IMR-90 (cell line): ENCODE results near the gene UBR4. TPM values are rescaled to one million over a fixed set of nuclear protein-coding genes. Genes with fewer than 3 reads are reported as not detected.
A peak's percentile ranks its signal among the peaks of the same experiment; 100 is the strongest.

ENCODE experiments used
- ATAC-seq: fragments of 200-7000 bp; cut with Tn5 transposase; 2 replicates; pipeline ENCODE4 v1.9.1; 2020; ENCODE audit warnings: low read depth, mild to moderate bottlenecking, moderate library complexity
- BruUV-seq: library from RNA; stranded (reverse); fragments of 400-500 nt; replicated peaks from 2 replicates; lab custom pipeline; 2021; lab: Mats Ljungman, UMichigan
- CTCF ChIA-PET: fragments of 300-600 bp; formaldehyde crosslinking; extraction: SDS; loops from one replicate; lab custom pipeline; 2021; ENCODE audit warnings: antibody characterized with exemption; lab: Yijun Ruan, JAX
- POLR2A ChIA-PET: fragments of 300-600 bp; sonication (Branson Sonifier 250); formaldehyde crosslinking; loops from one replicate; lab custom pipeline; 2022; ENCODE audit warnings: antibody characterized with exemption; ENCODE audit not compliant: unreplicated experiment; lab: Charles Lee
- DNase-seq: peaks from one replicate; pipeline ENCODE4 v3.0.0; 2013
- H2AFZ ChIP-seq: replicated peaks from 2 replicates; pipeline ENCODE3; 2013; ENCODE audit warnings: low read length, mild to moderate bottlenecking; ENCODE audit not compliant: poor library complexity
- H2AK5ac ChIP-seq: 2 replicates; pipeline ENCODE4 v1.6.1; 2013; ENCODE audit warnings: low read depth, low read length, inconsistent platforms
- H2AK9ac ChIP-seq: replicated peaks from 2 replicates; pipeline ENCODE3; 2013; ENCODE audit warnings: mild to moderate bottlenecking, low read depth, low read length, moderate library complexity; ENCODE audit not compliant: poor library complexity
- H2BK120ac ChIP-seq: 2 replicates; pipeline ENCODE4 v1.6.1; 2013; ENCODE audit warnings: low read depth, low read length, inconsistent platforms
- H2BK15ac ChIP-seq: 3 replicates; pipeline ENCODE4 v1.6.1; 2013; ENCODE audit warnings: low read depth, low read length, inconsistent platforms
- H2BK20ac ChIP-seq: 2 replicates; pipeline ENCODE4 v1.6.1; 2013; ENCODE audit warnings: low read depth, mild to moderate bottlenecking, inconsistent platforms, low read length, moderate library complexity
- H2BK5ac ChIP-seq: 2 replicates; pipeline ENCODE4 v1.6.1; 2013; ENCODE audit warnings: mild to moderate bottlenecking, low read depth, low read length, inconsistent platforms; ENCODE audit not compliant: poor library complexity, severe bottlenecking
- H3K14ac ChIP-seq: replicated peaks from 2 replicates; pipeline ENCODE4 v1.6.1; 2013; ENCODE audit warnings: low read depth, low read length, inconsistent platforms
- H3K18ac ChIP-seq: 2 replicates; pipeline ENCODE4 v1.6.1; 2013; ENCODE audit warnings: low read depth, low read length, control low read depth
- H3K23ac ChIP-seq: 2 replicates; pipeline ENCODE4 v1.6.1; 2013; ENCODE audit warnings: low read depth, low read length, inconsistent platforms
- H3K27ac ChIP-seq: 2 replicates; pipeline ENCODE4 v1.5.1; 2013; ENCODE audit warnings: mild to moderate bottlenecking, control low read depth, low read length; ENCODE audit not compliant: insufficient read depth
- H3K27me3 ChIP-seq: 2 replicates; pipeline ENCODE4 v1.6.1; 2013; ENCODE audit warnings: low read length; ENCODE audit not compliant: control insufficient read depth, insufficient read depth
- H3K36me3 ChIP-seq: 2 replicates; pipeline ENCODE4 v1.6.1; 2013; ENCODE audit warnings: low read length, mixed read lengths; ENCODE audit not compliant: control insufficient read depth, insufficient read depth
- H3K4ac ChIP-seq: 2 replicates; pipeline ENCODE4 v1.6.1; 2013; ENCODE audit warnings: low read depth, low read length, inconsistent platforms
- H3K4me1 ChIP-seq: 2 replicates; pipeline ENCODE4 v1.6.1; 2013; ENCODE audit warnings: low read length, mixed read lengths; ENCODE audit not compliant: control insufficient read depth, insufficient read depth
- H3K4me2 ChIP-seq: 2 replicates; pipeline ENCODE4 v1.6.1; 2013; ENCODE audit warnings: low read depth, mild to moderate bottlenecking, control low read depth, low read length, moderate library complexity
- H3K4me3 ChIP-seq: 2 replicates; pipeline ENCODE4 v1.5.1; 2013; ENCODE audit warnings: low read depth, mild to moderate bottlenecking, control low read depth, low read length, moderate library complexity; ENCODE audit not compliant: insufficient read depth
- H3K56ac ChIP-seq: 2 replicates; pipeline ENCODE4 v1.6.1; 2013; ENCODE audit warnings: low read length, inconsistent platforms; ENCODE audit not compliant: insufficient read depth; ENCODE audit errors: extremely low read depth
- H3K79me1 ChIP-seq, 2 experiments: 2 replicates each; pipeline ENCODE4 v1.6.1; 2013; ENCODE audit warnings: low read length in 2 of 2, inconsistent platforms in 1 of 2, low read depth in 1 of 2
- H3K9ac ChIP-seq: 2 replicates; pipeline ENCODE4 v1.6.1; 2013; ENCODE audit warnings: low read depth, low read length, control low read depth
- H3K9me1 ChIP-seq: 2 replicates; pipeline ENCODE4 v1.6.1; 2013; ENCODE audit warnings: low read length, inconsistent platforms; ENCODE audit not compliant: insufficient read depth
- H3K9me3 ChIP-seq: 2 replicates; pipeline ENCODE4 v1.6.1; 2013; ENCODE audit warnings: low read length; ENCODE audit not compliant: control insufficient read depth, insufficient read depth
- H4K20me1 ChIP-seq: 2 replicates; pipeline ENCODE4 v1.6.1; 2013; ENCODE audit warnings: low read length, inconsistent platforms; ENCODE audit not compliant: insufficient read depth
- H4K5ac ChIP-seq: 2 replicates; pipeline ENCODE4 v1.6.1; 2013; ENCODE audit warnings: mild to moderate bottlenecking, low read depth, low read length, control low read depth
- H4K8ac ChIP-seq, 2 experiments: 2 replicates each; pipeline ENCODE4 v1.6.1; 2013; ENCODE audit warnings: low read depth in 2 of 2, low read length in 2 of 2, control low read depth in 1 of 2, inconsistent platforms in 1 of 2
- H4K91ac ChIP-seq: 2 replicates; pipeline ENCODE4 v1.6.1; 2013; ENCODE audit warnings: low read depth, low read length, inconsistent platforms; ENCODE audit not compliant: insufficient read depth
- BHLHE40 ChIP-seq: fragments of 150-350 bp; IDR thresholded peaks from 2 replicates; pipeline ENCODE4 v1.6.1; 2016; ENCODE audit warnings: mild to moderate bottlenecking, low read depth, low read length
- CEBPB ChIP-seq: IDR thresholded peaks from 2 replicates; pipeline ENCODE4 v1.6.1; 2012; ENCODE audit warnings: low read depth, low read length, improper control_type of control experiment
- CHD1 ChIP-seq: IDR thresholded peaks from 2 replicates; pipeline ENCODE4 v1.6.1; 2012; ENCODE audit warnings: low read depth, low read length, improper control_type of control experiment
- CTCF ChIP-seq: conservative IDR thresholded peaks from 2 replicates; pipeline ENCODE4 v1.5.1; 2012; ENCODE audit warnings: mild to moderate bottlenecking, low read depth, low read length, improper control_type of control experiment
- ELK1 ChIP-seq: fragments of 150-350 bp; IDR thresholded peaks from 2 replicates; pipeline ENCODE4 v1.6.1; 2016; ENCODE audit warnings: low read depth, mild to moderate bottlenecking, low read length, moderate library complexity, borderline replicate concordance
- FOS ChIP-seq: fragments of 150-350 bp; IDR thresholded peaks from 2 replicates; pipeline ENCODE4 v1.6.1; 2016; ENCODE audit warnings: low read depth, low read length
- MAFK ChIP-seq: IDR thresholded peaks from 2 replicates; pipeline ENCODE4 v1.6.1; 2012; ENCODE audit warnings: low read depth, low read length, improper control_type of control experiment
- MXI1 ChIP-seq: IDR thresholded peaks from 2 replicates; pipeline ENCODE4 v1.6.1; 2012; ENCODE audit warnings: low read depth, mild to moderate bottlenecking, low read length, moderate library complexity, borderline replicate concordance
- NFE2L2 ChIP-seq: fragments of 150-350 bp; IDR thresholded peaks from 2 replicates; pipeline ENCODE4 v1.6.1; 2016; ENCODE audit warnings: low read depth, mild to moderate bottlenecking, low read length
- RAD21 ChIP-seq: IDR thresholded peaks from 2 replicates; pipeline ENCODE4 v1.6.1; 2012; ENCODE audit warnings: low read length, improper control_type of control experiment
- RCOR1 ChIP-seq: IDR thresholded peaks from 2 replicates; pipeline ENCODE4 v1.6.1; 2012; ENCODE audit warnings: mild to moderate bottlenecking, low read length, improper control_type of control experiment; ENCODE audit not compliant: insufficient replicate concordance
- RFX5 ChIP-seq: IDR thresholded peaks from 2 replicates; pipeline ENCODE4 v1.8.0; 2012; ENCODE audit warnings: low read depth, mild to moderate bottlenecking, low read length, moderate library complexity
- SMC3 ChIP-seq: fragments of 150-350 bp; IDR thresholded peaks from 2 replicates; pipeline ENCODE4 v1.6.1; 2016; ENCODE audit warnings: low read depth, mild to moderate bottlenecking, antibody characterized with exemption, low read length, moderate library complexity
- WGBS, 2 experiments: methylation state at CpG; one replicate each; pipeline versions ENCODE4 v1.1.5 to v1.1.7; 2013; ENCODE audit warnings: missing lambda C conversion rate in 2 of 2; ENCODE audit not compliant: insufficient read length in 1 of 2; ENCODE audit errors: extremely low coverage in 2 of 2; 5-methylcytosine and 5-hydroxymethylcytosine counted together
- dilution Hi-C: fragments of 300-500 bp; cut with HindIII; formaldehyde crosslinking; loops from one replicate; pipeline ENCODE4 v1.14.3; 2018; ENCODE audit warnings: low sequenced_read_pairs; ENCODE audit not compliant: unreplicated experiment
- in situ Hi-C: fragments of 300-500 bp; cut with MboI; formaldehyde crosslinking; loops from 3 replicates; pipeline ENCODE4 v1.14.3; 2019; ENCODE audit warnings: low sequenced_read_pairs, inconsistent platforms, mixed read lengths
- intact Hi-C: fragments of 100-400 bp; cut with micrococcal nuclease; formaldehyde crosslinking; loops from 2 replicates; pipeline ENCODE4 v1.10.0; 2022
- polyA plus RNA-seq, 3 experiments: library from polyadenylated mRNA; depleted of rRNA; stranded (reverse); fragments of >200 nt; gene quantifications; 2 replicates each; pipeline ENCODE4 v1.2.3, GENCODE V29; 2012; ENCODE audit warnings: low replicate concordance in 1 of 3
- total RNA-seq: library from RNA; depleted of rRNA; stranded (reverse); fragments of >200 nt; gene quantifications from 2 replicates; pipeline ENCODE4 v1.2.3, GENCODE V29; 2012
- TF ChIP-seq, protein P1 (sequence below): fragments of 150-350 bp; IDR thresholded peaks from 2 replicates; pipeline ENCODE4 v1.6.1; 2017; ENCODE audit warnings: mild to moderate bottlenecking, antibody characterized with exemption, low read length, low read depth

UBR4 gene
- total and polyA plus RNA-seq, 2 of the 4 experiments (the other 2 are of a cell fraction) = 87.8 to 121 TPM

DNA sequence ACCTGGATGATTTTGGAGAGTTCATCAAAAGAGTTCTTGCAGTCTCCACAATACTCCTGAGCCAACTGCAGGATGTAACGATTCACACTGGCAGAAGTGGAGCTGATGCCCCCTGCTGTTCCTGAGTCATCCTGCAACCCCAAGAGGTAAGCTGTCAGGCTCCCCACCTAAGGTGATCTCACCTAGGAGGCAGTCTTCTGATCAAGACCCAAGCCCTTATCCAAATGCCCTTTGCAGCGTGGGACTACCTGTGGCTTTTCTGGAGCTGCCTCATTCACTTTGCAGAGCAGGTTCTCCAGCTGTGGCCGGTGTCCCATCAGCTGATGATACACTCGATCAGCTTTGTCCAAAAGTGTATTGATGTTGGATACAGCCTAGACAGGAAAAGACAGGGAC, 96.4 kb downstream of the UBR4 start:
- in situ Hi-C loops = no loop called here
- DNase-seq = peak; percentile 18
- no peak overlapping the region for H4K5ac ChIP-seq

More for the DNA sequence above, 96.4 kb downstream of the UBR4 start:
- Histone ChIP-seq H3K56ac (no peak overlapping the region), H2AK5ac (no peak overlapping the region), H3K23ac (no peak overlapping the region), H3K14ac (no peak overlapping the region), H3K79me1 (peaks cover 13 to 19% of the 10 kb centered on the region in 2 experiments; a peak in 3 of 4 replicates), H2AK9ac (no peak overlapping the region), H3K4ac (no peak overlapping the region), H4K20me1 (peaks cover 3% of the 10 kb centered on the region), H3K9ac (no peak overlapping the region), H2BK5ac (no peak overlapping the region), H3K18ac (no peak overlapping the region), H3K4me3 (no peak overlapping the region), H3K27ac (no peak overlapping the region), H4K8ac (no peak overlapping the region), H4K91ac (no peak overlapping the region), H3K36me3 (peaks cover 90% of the 10 kb centered on the region), H2BK15ac (no peak overlapping the region), H3K9me3 (no peaks in the 10 kb centered on the region), H2BK20ac (no peak overlapping the region), H3K4me1 (no peaks in the 10 kb centered on the region), H3K9me1 (no peaks in the 10 kb centered on the region), H3K4me2 (no peak overlapping the region), H2BK120ac (no peak overlapping the region), H3K27me3 (no peaks in the 10 kb centered on the region), H2AFZ (no peak overlapping the region)
- POLR2A ChIA-PET = interaction anchor here (0.7 kb wide), 1 partner anchor 21 kb away, joined by 3 read pairs; no protein-coding TSS in a partner anchor
- dilution Hi-C loops = no loop called here
- TF ChIP-seq RCOR1 (no peak), NFE2L2 (no peak), CEBPB (no peak), CTCF (peak; percentile 29; the same call in 1 of the 2 replicates), MAFK (no peak), RAD21 (0 out of 2 replicates have a peak, but pooled peaks have one; percentile 9), SMC3 (0 out of 2 replicates have a peak, but pooled peaks have one; percentile 13), BHLHE40 (no peak), ELK1 (no peak), FOS (no peak), RFX5 (no peak), MXI1 (no peak), CHD1 (no peak)
- TF ChIP-seq, protein P1, sequence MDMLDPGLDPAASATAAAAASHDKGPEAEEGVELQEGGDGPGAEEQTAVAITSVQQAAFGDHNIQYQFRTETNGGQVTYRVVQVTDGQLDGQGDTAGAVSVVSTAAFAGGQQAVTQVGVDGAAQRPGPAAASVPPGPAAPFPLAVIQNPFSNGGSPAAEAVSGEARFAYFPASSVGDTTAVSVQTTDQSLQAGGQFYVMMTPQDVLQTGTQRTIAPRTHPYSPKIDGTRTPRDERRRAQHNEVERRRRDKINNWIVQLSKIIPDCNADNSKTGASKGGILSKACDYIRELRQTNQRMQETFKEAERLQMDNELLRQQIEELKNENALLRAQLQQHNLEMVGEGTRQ = no peak
- ATAC-seq = peak; percentile 55
- CTCF ChIA-PET = interaction anchor here (0.7 to 2.2 kb wide), 6 partner anchors 9 to 229 kb away, joined by 3 to 6 read pairs (median 3); no protein-coding TSS in a partner anchor
- no TSS peak for BruUV-seq
- WGBS, 2 experiments = 64% methylated on average over 2 of the region's 4 CpGs; no CpG with 5 or more reads in 1 of the 2 experiments
- intact Hi-C loops = no loop called here
